HEK293 (cell line): ENCODE data around the gene EPG5.

Source experiments
- CTCF ChIA-PET: fragments of 350-600 bp; formaldehyde crosslinking; extraction: SDS; loops from one replicate; lab custom pipeline; 2021; ENCODE audit warnings: antibody characterized with exemption; lab: Yijun Ruan, JAX
- POLR2A ChIA-PET: fragments of 300-600 bp; formaldehyde crosslinking; extraction: SDS; loops from one replicate; lab custom pipeline; 2020; ENCODE audit warnings: antibody characterized with exemption, inconsistent platforms; lab: Yijun Ruan, JAX
- H3K27ac ChIP-seq: fragments of 200-500 bp; sonication (Bioruptor generic); 2 replicates; pipeline ENCODE4 v1.5.1; 2014; ENCODE audit warnings: low read depth, low read length, control low read depth, inconsistent platforms; ENCODE audit errors: extremely low read depth
- H3K36me3 ChIP-seq, 2 experiments: fragments of 200-500 bp in 1 of 2; sonication (Bioruptor generic) in 1 of 2; 1 replicate in 1 of 2; 2 replicates in 1 of 2; pipeline ENCODE4 v1.5.1; 2014 to 2017; ENCODE audit warnings: inconsistent platforms in 2 of 2, low read length in 2 of 2; ENCODE audit not compliant: control insufficient read depth in 2 of 2, insufficient read depth in 1 of 2
- H3K4me1 ChIP-seq: fragments of 200-500 bp; sonication (Bioruptor generic); 2 replicates; pipeline ENCODE4 v1.5.1; 2014; ENCODE audit warnings: mild to moderate bottlenecking, low read length, inconsistent platforms; ENCODE audit not compliant: control insufficient read depth, insufficient read depth
- H3K4me3 ChIP-seq: 2 replicates; pipeline ENCODE4 v1.5.1; 2011; ENCODE audit warnings: low read depth, mild to moderate bottlenecking, control low read depth, low read length, moderate library complexity
- H3K9me3 ChIP-seq: fragments of 200-500 bp; sonication (Bioruptor generic); 2 replicates; pipeline ENCODE4 v1.5.1; 2014; ENCODE audit warnings: low read depth, low read length, inconsistent platforms; ENCODE audit not compliant: control insufficient read depth, insufficient read depth
- GLI2 ChIP-seq: fragments of 450-650 bp; formaldehyde crosslinking; IDR thresholded peaks from 2 replicates; pipeline ENCODE4; 2017; ENCODE audit warnings: missing biosample characterization, missing genetic modification characterization, low read depth, borderline replicate concordance
- HOXC10 ChIP-seq: sonication (generic); formaldehyde crosslinking; IDR thresholded peaks from 2 replicates; pipeline ENCODE4 v1.8.1; 2023; ENCODE audit warnings: mild to moderate bottlenecking, missing genetic modification reagents
- SP2 ChIP-seq: fragments of 450-650 bp; formaldehyde crosslinking; IDR thresholded peaks from 2 replicates; pipeline ENCODE4 v1.5.1; 2016; ENCODE audit warnings: missing biosample characterization, missing genetic modification characterization
- YY1 ChIP-seq: fragments of 450-650 bp; formaldehyde crosslinking; IDR thresholded peaks from 2 replicates; pipeline ENCODE4 v1.5.1; 2018; ENCODE audit warnings: missing biosample characterization, missing genetic modification characterization
- ZEB2 ChIP-seq: fragments of 450-650 bp; formaldehyde crosslinking; IDR thresholded peaks from 2 replicates; pipeline ENCODE4 v1.5.1; 2016; ENCODE audit warnings: missing biosample characterization, missing genetic modification characterization
- ZNF157 ChIP-seq: fragments of 450-650 bp; formaldehyde crosslinking; IDR thresholded peaks from 2 replicates; pipeline ENCODE4 v1.5.1; 2016; ENCODE audit warnings: missing biosample characterization, missing genetic modification characterization
- ZNF174 ChIP-seq: fragments of 450-650 bp; formaldehyde crosslinking; IDR thresholded peaks from 2 replicates; pipeline ENCODE4 v1.5.0; 2017; ENCODE audit warnings: missing biosample characterization, mild to moderate bottlenecking, missing genetic modification characterization
- ZNF274 ChIP-seq, 2 experiments: fragments of 200-500 bp in 1 of 2; fragments of 450-650 bp in 1 of 2; sonication (Bioruptor generic) in 1 of 2; formaldehyde crosslinking in 1 of 2; IDR thresholded peaks; 2 replicates each; pipeline versions ENCODE4 v1.5.1 to v1.6.1; 2014 to 2016; ENCODE audit warnings: borderline replicate concordance in 1 of 2, inconsistent platforms in 1 of 2, low read length in 1 of 2, missing biosample characterization in 1 of 2, missing genetic modification characterization in 1 of 2
- ZNF530 ChIP-seq: fragments of 450-650 bp; formaldehyde crosslinking; IDR thresholded peaks from 2 replicates; pipeline ENCODE4 v1.5.1; 2016; ENCODE audit warnings: low read depth, missing biosample characterization, missing genetic modification characterization
- ZNF548 ChIP-seq: fragments of 450-650 bp; formaldehyde crosslinking; IDR thresholded peaks from 2 replicates; pipeline ENCODE4 v1.5.1; 2016; ENCODE audit warnings: missing biosample characterization, missing genetic modification characterization
- ZNF555 ChIP-seq: fragments of 450-650 bp; formaldehyde crosslinking; conservative IDR thresholded peaks from 2 replicates; pipeline ENCODE4 v1.5.1; 2017; ENCODE audit warnings: missing biosample characterization, mild to moderate bottlenecking, missing genetic modification characterization, inconsistent platforms
- ZNF558 ChIP-seq: fragments of 450-650 bp; formaldehyde crosslinking; IDR thresholded peaks from 2 replicates; pipeline ENCODE4 v1.5.1; 2016; ENCODE audit warnings: missing biosample characterization, missing genetic modification characterization
- ZNF624 ChIP-seq: fragments of 450-650 bp; formaldehyde crosslinking; IDR thresholded peaks from 2 replicates; pipeline ENCODE4 v1.5.1; 2017; ENCODE audit warnings: missing biosample characterization, missing genetic modification characterization
- ZNF654 ChIP-seq: fragments of 450-650 bp; formaldehyde crosslinking; IDR thresholded peaks from 2 replicates; pipeline ENCODE4 v1.5.1; 2016; ENCODE audit warnings: low read depth, missing biosample characterization, missing genetic modification characterization
- ZNF658 ChIP-seq: fragments of 450-650 bp; formaldehyde crosslinking; IDR thresholded peaks from 2 replicates; pipeline ENCODE4; 2016; ENCODE audit warnings: missing biosample characterization, missing genetic modification characterization
- ZNF701 ChIP-seq: fragments of 450-650 bp; formaldehyde crosslinking; IDR thresholded peaks from 2 replicates; pipeline ENCODE4 v1.5.1; 2016; ENCODE audit warnings: missing biosample characterization, missing genetic modification characterization
- ZNF830 ChIP-seq: fragments of 450-650 bp; IDR thresholded peaks from 2 replicates; pipeline ENCODE4 v1.5.0; 2018; ENCODE audit warnings: missing biosample characterization, missing genetic modification characterization, low read depth, mild to moderate bottlenecking, moderate library complexity
- ZNF843 ChIP-seq: fragments of 450-650 bp; formaldehyde crosslinking; IDR thresholded peaks from 2 replicates; pipeline ENCODE4 v1.5.1; 2016; ENCODE audit warnings: missing biosample characterization, missing genetic modification characterization
- TF ChIP-seq, protein P1 (sequence below): fragments of 450-650 bp; formaldehyde crosslinking; IDR thresholded peaks from 2 replicates; pipeline ENCODE4 v1.5.1; 2016; ENCODE audit warnings: missing biosample characterization, missing genetic modification characterization, borderline replicate concordance
- TF ChIP-seq, protein P2 (sequence below): fragments of 450-650 bp; formaldehyde crosslinking; IDR thresholded peaks from 2 replicates; pipeline ENCODE4 v1.5.1; 2016; ENCODE audit warnings: missing biosample characterization, missing genetic modification characterization, borderline replicate concordance

The EPG5 gene

GRCh38 chr18:45958730-45959129 is 8.4 kb downstream of the EPG5 start (continued):
- TF ChIP-seq, protein P1, sequence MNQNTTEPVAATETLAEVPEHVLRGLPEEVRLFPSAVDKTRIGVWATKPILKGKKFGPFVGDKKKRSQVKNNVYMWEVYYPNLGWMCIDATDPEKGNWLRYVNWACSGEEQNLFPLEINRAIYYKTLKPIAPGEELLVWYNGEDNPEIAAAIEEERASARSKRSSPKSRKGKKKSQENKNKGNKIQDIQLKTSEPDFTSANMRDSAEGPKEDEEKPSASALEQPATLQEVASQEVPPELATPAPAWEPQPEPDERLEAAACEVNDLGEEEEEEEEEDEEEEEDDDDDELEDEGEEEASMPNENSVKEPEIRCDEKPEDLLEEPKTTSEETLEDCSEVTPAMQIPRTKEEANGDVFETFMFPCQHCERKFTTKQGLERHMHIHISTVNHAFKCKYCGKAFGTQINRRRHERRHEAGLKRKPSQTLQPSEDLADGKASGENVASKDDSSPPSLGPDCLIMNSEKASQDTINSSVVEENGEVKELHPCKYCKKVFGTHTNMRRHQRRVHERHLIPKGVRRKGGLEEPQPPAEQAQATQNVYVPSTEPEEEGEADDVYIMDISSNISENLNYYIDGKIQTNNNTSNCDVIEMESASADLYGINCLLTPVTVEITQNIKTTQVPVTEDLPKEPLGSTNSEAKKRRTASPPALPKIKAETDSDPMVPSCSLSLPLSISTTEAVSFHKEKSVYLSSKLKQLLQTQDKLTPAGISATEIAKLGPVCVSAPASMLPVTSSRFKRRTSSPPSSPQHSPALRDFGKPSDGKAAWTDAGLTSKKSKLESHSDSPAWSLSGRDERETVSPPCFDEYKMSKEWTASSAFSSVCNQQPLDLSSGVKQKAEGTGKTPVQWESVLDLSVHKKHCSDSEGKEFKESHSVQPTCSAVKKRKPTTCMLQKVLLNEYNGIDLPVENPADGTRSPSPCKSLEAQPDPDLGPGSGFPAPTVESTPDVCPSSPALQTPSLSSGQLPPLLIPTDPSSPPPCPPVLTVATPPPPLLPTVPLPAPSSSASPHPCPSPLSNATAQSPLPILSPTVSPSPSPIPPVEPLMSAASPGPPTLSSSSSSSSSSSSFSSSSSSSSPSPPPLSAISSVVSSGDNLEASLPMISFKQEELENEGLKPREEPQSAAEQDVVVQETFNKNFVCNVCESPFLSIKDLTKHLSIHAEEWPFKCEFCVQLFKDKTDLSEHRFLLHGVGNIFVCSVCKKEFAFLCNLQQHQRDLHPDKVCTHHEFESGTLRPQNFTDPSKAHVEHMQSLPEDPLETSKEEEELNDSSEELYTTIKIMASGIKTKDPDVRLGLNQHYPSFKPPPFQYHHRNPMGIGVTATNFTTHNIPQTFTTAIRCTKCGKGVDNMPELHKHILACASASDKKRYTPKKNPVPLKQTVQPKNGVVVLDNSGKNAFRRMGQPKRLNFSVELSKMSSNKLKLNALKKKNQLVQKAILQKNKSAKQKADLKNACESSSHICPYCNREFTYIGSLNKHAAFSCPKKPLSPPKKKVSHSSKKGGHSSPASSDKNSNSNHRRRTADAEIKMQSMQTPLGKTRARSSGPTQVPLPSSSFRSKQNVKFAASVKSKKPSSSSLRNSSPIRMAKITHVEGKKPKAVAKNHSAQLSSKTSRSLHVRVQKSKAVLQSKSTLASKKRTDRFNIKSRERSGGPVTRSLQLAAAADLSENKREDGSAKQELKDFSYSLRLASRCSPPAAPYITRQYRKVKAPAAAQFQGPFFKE (tag by site-specific recombination) = no peak
- TF ChIP-seq YY1 = no peak
- TF ChIP-seq ZEB2 (tag by site-specific recombination) = no peak
- TF ChIP-seq ZNF658 (tag by site-specific recombination) = no peak
- no peak for TF ChIP-seq HOXC10
- no peak for TF ChIP-seq ZNF830 (tag by site-specific recombination)
- no peak for TF ChIP-seq ZNF274 (IDR thresholded peaks at IDR 0.05; ENCODE audit: low read length)
- TF ChIP-seq ZNF274 (tag by site-specific recombination; IDR thresholded peaks at IDR 0.05; ENCODE audit: borderline replicate concordance) = no peak
- no peak for TF ChIP-seq ZNF555 (tag by site-specific recombination)
- TF ChIP-seq ZNF548 (tag by site-specific recombination) = no peak
- TF ChIP-seq, protein P2, sequence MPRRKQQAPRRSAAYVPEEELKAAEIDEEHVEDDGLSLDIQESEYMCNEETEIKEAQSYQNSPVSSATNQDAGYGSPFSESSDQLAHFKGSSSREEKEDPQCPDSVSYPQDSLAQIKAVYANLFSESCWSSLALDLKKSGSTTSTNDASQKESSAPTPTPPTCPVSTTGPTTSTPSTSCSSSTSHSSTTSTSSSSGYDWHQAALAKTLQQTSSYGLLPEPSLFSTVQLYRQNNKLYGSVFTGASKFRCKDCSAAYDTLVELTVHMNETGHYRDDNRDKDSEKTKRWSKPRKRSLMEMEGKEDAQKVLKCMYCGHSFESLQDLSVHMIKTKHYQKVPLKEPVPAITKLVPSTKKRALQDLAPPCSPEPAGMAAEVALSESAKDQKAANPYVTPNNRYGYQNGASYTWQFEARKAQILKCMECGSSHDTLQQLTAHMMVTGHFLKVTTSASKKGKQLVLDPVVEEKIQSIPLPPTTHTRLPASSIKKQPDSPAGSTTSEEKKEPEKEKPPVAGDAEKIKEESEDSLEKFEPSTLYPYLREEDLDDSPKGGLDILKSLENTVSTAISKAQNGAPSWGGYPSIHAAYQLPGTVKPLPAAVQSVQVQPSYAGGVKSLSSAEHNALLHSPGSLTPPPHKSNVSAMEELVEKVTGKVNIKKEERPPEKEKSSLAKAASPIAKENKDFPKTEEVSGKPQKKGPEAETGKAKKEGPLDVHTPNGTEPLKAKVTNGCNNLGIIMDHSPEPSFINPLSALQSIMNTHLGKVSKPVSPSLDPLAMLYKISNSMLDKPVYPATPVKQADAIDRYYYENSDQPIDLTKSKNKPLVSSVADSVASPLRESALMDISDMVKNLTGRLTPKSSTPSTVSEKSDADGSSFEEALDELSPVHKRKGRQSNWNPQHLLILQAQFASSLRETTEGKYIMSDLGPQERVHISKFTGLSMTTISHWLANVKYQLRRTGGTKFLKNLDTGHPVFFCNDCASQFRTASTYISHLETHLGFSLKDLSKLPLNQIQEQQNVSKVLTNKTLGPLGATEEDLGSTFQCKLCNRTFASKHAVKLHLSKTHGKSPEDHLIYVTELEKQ (tag by site-specific recombination) = no peak
- TF ChIP-seq ZNF624 (tag by site-specific recombination) = no peak

DNA sequence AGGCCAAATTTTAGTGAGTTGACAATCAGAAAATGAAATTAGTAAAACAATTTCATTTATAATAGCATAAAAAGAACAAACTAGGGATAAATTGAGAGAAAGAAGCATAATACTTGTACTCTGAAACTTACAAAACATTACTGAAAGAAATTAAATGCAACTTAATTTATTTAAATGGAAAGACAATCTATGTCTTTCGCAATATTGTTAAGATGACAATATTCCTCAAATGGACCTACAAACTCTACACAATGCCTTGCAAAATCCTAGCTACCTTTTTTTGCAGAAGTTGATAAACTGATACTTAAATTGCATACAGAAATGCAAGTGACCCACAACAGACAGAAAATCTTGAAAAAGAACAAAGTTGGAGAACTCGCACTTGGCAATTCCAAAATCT is 9.1 kb downstream of the EPG5 start:
- Histone ChIP-seq H3K4me3 (no peak overlapping the region), H3K36me3 (peaks cover 10 to 26% of the 10 kb centered on the region in 2 experiments; a peak in 2 of 3 replicates), H3K27ac (no peak overlapping the region), H3K9me3 (no peaks in the 10 kb centered on the region), H3K4me1 (no peaks in the 10 kb centered on the region; the same call in 1 of the 2 replicates)
- ChIA-PET CTCF (no interaction called here), POLR2A (no interaction called here)
- TF ChIP-seq ZNF530 = no peak
- no peak for TF ChIP-seq ZNF654 (tag by site-specific recombination)
- TF ChIP-seq ZNF157 (tag by site-specific recombination) = no peak
- TF ChIP-seq ZNF558 = no peak
- TF ChIP-seq GLI2 (tag by site-specific recombination) = no peak
- no peak for TF ChIP-seq ZNF701 (tag by site-specific recombination)
- TF ChIP-seq ZNF843 (tag by site-specific recombination) = no peak
- no peak for TF ChIP-seq ZNF174 (tag by site-specific recombination)
- no peak for TF ChIP-seq SP2 (tag by site-specific recombination)
